NCI-H510A treated with DMSO at 0.1 percent for 48 hours (cell line): ENCODE measurements around the gene C5orf22.

ENCODE experiments used
- DNase-seq: peaks from one replicate; lab custom pipeline; 2025; lab: John Stamatoyannopoulos, UW

C5orf22 gene

DNA sequence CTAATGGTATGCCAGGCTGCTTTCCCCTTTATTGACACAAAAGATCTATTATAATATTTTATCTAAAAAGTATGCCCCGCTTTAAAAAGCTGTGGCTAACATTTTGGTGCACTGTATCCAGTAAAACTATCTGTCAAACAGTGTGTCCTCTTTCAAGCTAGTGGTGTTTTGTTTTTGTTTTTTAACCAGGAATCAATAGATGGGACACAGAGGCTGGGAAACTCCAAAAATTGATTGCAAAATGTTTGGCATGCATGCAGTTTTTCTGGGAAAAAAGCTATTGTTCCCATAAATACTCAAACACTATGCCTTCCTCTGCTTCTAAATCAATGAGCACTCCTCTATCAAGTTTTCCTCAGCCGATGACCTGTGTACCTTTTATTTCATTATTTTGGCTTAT is 72.5 kb downstream of the C5orf22 start:
- DNase-seq: no peak
